Measurements from ENCODE around the gene USP34.
"Not testable (repeated sequence)": the region's sequence is repeated elsewhere in the genome, so short reads cannot be mapped to it uniquely, and the experiment has no call there.

USP34 gene

GRCh38 chr2:61421611-61422010 is 49.3 kb downstream of the USP34 start:
- no peak for DNase-seq

DNA sequence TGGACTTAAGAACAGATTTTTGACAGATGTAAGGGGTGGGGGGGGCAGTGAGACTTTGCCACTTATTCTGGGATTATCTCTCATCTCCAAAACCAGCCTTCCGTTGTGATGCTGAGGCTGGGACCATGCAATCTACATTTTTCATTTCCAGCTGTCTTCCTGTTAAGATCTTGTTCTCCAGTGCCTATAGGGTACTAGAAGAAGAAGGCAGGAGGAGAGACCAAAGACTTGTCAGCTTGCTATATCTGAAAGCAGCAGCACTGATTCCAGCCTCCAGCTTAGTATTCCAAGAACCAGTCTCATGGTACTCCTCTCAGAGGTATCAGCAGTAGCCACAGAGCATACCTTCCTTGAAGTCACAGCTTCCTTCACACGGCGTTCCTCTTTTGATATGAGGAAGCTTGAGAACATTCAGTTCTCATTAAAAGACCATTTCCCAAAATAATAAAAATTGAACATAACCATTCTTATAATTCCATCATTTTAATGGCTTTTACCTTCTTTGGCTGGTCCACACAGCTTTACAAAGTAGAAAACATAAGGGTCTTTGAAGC is 49.8 kb downstream of the USP34 start:
- peak in 1 of 2 experiments; percentile 28 for DNase-seq

- DNase-seq = peak in 1 of 2 experiments; percentile 8
Measured at GRCh38 chr2:61419570-61419969, 51.3 kb downstream of the USP34 start.

DNA sequence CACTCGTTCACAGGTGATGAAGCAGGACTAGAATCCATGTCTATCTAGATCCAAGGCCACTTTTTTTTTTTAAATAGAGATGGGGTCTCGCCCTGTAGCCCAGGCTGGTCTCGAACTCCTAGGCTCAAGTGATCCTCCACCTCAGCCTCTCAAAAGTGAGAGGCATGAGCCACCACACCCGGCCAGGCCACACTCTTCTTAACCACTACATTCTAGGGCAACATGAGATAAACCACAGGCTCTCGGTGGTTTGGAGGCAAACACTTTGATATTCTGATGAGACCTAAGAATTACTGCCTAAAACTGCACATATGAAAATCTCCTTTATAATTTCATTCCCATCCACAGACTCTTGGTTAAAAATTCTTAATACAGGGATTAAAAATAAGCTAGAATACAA is 51.8 kb downstream of the USP34 start:
- DNase-seq = no peak

- no peak for DNase-seq
Measured at GRCh38 chr2:61416871-61417645, 53.8 kb downstream of the USP34 start.

DNA sequence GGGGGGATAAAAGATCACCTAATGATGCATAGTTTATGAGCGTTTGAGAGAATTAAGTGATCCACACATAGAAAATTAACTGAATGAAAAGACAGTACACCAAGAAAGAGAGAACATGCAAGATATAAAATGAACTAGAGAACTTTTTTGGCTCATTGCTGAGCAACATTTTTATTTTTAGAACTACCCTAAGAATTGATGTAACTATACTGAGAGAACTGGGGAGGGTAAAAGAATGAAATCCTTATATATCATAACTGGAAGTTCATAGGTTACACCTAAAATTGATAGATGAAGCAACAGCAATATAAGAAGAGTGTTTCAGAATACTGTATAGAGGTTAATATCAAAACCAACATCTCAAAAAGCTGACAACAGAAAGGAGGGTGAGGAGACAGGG is 55.6 kb downstream of the USP34 start:
- DNase-seq = no peak

DNA sequence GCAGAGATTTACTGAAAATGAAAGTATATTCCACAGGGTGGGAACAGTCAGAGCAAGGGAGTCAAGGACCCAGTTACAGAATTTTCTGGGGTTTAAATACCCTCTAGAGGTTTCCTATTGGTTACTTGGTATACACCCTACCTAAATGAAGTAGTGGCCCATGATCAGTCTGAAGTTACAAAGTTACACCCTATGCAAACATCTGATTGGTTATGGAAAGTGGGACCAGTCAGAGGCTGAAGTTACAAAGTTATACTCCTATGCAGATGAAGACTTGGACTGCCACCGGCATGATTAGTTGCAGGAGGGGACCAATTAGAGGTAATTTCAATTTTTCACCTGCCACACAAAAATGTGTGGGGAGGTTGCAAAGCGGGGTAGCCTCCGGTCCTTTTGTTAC is 56.2 kb downstream of the USP34 start:
- DNase-seq = no peak

DNA sequence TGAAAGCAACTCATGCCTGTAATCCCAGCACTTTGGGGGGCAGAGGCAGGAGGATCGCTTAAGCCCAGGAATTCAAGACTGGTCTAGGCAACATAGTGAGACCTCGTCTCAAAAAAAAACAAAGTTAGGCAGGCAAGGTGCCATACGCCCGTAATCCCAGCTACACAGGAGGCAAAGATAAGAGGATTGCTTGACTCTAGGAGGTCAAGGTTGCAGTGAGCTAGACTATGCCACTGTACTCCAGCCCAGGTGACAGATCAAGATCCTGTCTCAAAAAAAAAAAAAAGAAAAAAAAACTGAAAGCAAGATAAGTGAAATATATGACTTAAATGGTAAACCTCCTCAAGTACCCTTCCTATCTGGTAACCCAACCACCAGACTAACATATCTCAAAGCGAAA is 59.8 kb downstream of the USP34 start:
- DNase-seq = no peak

- DNase-seq = no peak
Measured at GRCh38 chr2:61410185-61410584, 60.7 kb downstream of the USP34 start.

- DNase-seq = no peak
Measured at GRCh38 chr2:61405813-61406212, 65.1 kb downstream of the USP34 start.

DNA sequence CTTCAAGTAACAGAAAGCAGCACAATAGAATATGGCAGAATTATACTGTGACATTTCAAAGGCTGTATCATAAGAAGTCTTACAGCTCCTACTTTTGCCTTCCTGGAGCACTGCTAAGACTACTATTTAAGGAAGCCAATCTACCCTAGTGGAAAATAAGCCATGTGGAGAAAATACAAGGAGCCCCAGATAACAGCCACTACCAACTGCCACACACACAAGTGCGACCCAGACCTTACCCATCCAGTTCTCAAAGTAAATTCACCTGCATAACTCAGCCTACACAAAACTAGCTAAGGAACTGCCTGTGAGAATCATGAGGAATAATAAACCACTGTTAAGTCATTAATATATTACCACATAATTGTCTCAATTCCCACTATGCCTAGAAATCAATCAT is 66.4 kb downstream of the USP34 start:
- no peak for DNase-seq

GRCh38 chr2:61398413-61398812 is 72.5 kb downstream of the USP34 start:
- DNase-seq = no peak

DNA sequence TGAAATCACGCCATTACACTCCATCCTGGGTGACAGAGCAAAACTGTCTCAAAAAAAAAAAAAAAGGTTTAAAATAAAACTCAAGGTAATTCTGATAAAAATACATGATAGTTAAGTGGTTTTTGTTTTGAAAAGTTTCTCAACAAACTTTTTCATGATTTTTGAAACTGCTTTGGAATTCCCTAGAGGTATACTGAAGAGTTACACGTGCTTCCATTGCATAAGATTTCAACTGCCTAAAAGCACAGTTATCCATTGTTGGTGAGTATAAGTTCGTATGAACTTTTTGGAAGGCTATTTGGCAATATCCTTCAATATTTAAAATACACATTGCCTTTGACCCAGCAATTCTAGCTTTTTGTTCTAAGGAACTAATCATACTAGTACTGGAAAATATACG is 74.9 kb downstream of the USP34 start:
- no peak for DNase-seq

- DNase-seq = not testable (repeated sequence)
Measured at GRCh38 chr2:61387588-61387987, 83.3 kb downstream of the USP34 start.

GRCh38 chr2:61380882-61381197 is 90.0 kb downstream of the USP34 start:
- DNase-seq = not testable (repeated sequence)

GRCh38 chr2:61380056-61380881 is 90.6 kb downstream of the USP34 start:
- DNase-seq = no peak

- no peak for DNase-seq
Measured at GRCh38 chr2:61379521-61379920, 91.4 kb downstream of the USP34 start.

GRCh38 chr2:61378281-61378680 is 92.6 kb downstream of the USP34 start:
- no peak for DNase-seq

DNA sequence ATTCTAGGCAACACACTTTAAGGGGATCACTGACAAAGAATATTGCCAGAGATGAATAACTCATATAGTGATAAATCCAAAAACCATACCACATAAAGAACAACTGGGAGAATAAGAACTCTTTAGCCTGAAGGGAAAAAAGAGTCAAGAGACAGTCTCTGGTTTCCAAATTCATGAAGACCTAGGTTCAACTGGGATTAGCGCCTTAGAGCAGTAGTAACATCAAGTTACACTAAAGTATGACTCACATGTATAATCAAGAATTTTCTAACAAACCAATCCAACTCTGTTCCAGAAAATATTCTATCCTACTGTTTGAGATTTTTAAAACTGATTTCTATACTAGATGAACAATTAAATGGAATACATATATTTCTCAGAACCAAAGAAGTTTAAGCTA is 93.8 kb downstream of the USP34 start:
- DNase-seq = no peak

- no peak for DNase-seq
Measured at GRCh38 chr2:61376211-61376610, 94.7 kb downstream of the USP34 start.

DNA sequence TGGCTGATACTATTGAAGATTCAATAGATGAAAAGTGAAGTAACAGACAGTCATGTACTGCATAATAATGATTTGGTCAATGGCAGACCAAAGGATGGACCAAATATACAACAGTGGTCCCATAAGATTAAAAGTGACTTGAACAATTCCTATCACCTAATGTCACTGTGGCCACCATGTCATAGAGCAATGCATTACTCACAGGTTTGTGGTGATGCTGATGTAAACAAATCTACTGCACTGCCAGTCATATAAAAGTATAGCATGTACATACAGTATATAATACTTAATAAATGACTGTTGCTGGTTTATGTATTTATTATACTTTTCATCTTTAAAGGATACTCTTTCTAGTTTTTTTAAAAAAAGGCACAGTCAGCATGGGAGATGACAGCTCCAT is 99.9 kb downstream of the USP34 start:
- no peak for DNase-seq

GRCh38 chr2:61368687-61369665 is 101.9 kb downstream of the USP34 start:
- DNase-seq = no peak

- no peak for DNase-seq
Measured at GRCh38 chr2:61367177-61367576, 103.7 kb downstream of the USP34 start.
